Fibroblast of lung (primary cell): ENCODE data around the gene SLC6A7. TPM values are rescaled to one million over a fixed set of nuclear protein-coding genes. Genes with fewer than 3 reads are reported as not detected.

Experiments
- DNase-seq, 2 donors: peaks; one replicate each; pipeline versions ENCODE4 v3.0.0 to v3.0.0-alpha.2; 2010; ENCODE audit warnings: low read depth in 2 of 2
- H2AFZ ChIP-seq: 2 replicates; pipeline ENCODE4 v1.5.1; 2012; ENCODE audit warnings: low read length, control low read depth, inconsistent platforms
- H3K27ac ChIP-seq: 2 replicates; pipeline ENCODE4 v1.5.1; 2011; ENCODE audit warnings: low read length, control low read depth; ENCODE audit not compliant: insufficient read depth
- H3K27me3 ChIP-seq: 2 replicates; pipeline ENCODE4 v1.5.1; 2011; ENCODE audit warnings: mild to moderate bottlenecking, low read length; ENCODE audit not compliant: control insufficient read depth, insufficient read depth
- H3K36me3 ChIP-seq: 2 replicates; pipeline ENCODE4 v1.5.1; 2011; ENCODE audit warnings: low read length; ENCODE audit not compliant: control insufficient read depth, insufficient read depth
- H3K4me1 ChIP-seq: 2 replicates; pipeline ENCODE4 v1.5.1; 2011; ENCODE audit warnings: low read length; ENCODE audit not compliant: control insufficient read depth, insufficient read depth; ENCODE audit errors: extremely low read depth
- H3K4me2 ChIP-seq: 2 replicates; pipeline ENCODE4 v1.5.1; 2011; ENCODE audit warnings: low read length, control low read depth; ENCODE audit not compliant: insufficient read depth; ENCODE audit errors: extremely low read depth
- H3K4me3 ChIP-seq, 4 experiments: fragments of 200-600 bp in 1 of 4; sonication (generic) in 1 of 4; replicated peaks in 1 of 4; 2 replicates each; pipeline ENCODE4 v1.5.1; 2011 to 2016; ENCODE audit warnings: low read length in 4 of 4, low read depth in 3 of 4, mild to moderate bottlenecking in 3 of 4, control low read depth in 2 of 4, inconsistent platforms in 1 of 4, mixed read lengths in 1 of 4; ENCODE audit not compliant: insufficient read depth in 1 of 4; ENCODE audit errors: control extremely low read depth in 1 of 4
- H3K79me2 ChIP-seq: 2 replicates; pipeline ENCODE4 v1.5.1; 2012; ENCODE audit warnings: mild to moderate bottlenecking, low read length, inconsistent platforms; ENCODE audit not compliant: control insufficient read depth, insufficient read depth
- H3K9ac ChIP-seq: 2 replicates; pipeline ENCODE4 v1.5.1; 2011; ENCODE audit warnings: mild to moderate bottlenecking, low read length, control low read depth; ENCODE audit not compliant: insufficient read depth
- H3K9me3 ChIP-seq: 2 replicates; pipeline ENCODE4 v1.5.1; 2012; ENCODE audit warnings: low read depth, low read length; ENCODE audit not compliant: control insufficient read depth, insufficient read depth
- H4K20me1 ChIP-seq: 2 replicates; pipeline ENCODE4 v1.5.1; 2011; ENCODE audit warnings: low read length; ENCODE audit not compliant: control insufficient read depth, insufficient read depth; ENCODE audit errors: extremely low read depth
- CTCF ChIP-seq, 2 donors: IDR thresholded peaks in 1 of 2; conservative IDR thresholded peaks in 1 of 2; 1 replicate in 1 of 2; 2 replicates in 1 of 2; pipeline ENCODE4 v1.5.1; 2011 to 2012; ENCODE audit warnings: low read length in 2 of 2, control low read depth in 1 of 2, inconsistent platforms in 1 of 2, low read depth in 1 of 2, mild to moderate bottlenecking in 1 of 2
- EZH2 ChIP-seq: IDR thresholded peaks from 2 replicates; pipeline ENCODE4 v1.5.1; 2012; ENCODE audit warnings: low read length, control low read depth, mild to moderate bottlenecking; ENCODE audit errors: missing control alignments
- polyA plus RNA-seq, 2 donors: library from polyadenylated mRNA; depleted of rRNA in 1 of 2; stranded (reverse) in 1 of 2; unstranded in 1 of 2; fragments of >200 nt; gene quantifications; 2 replicates each; pipeline ENCODE4 v1.2.1, GENCODE V29; 2011 to 2012; ENCODE audit warnings: missing spikeins in 1 of 2
- total RNA-seq: library from RNA; depleted of rRNA; stranded (reverse); fragments of >200 nt; gene quantifications from 2 replicates; pipeline ENCODE4 v1.2.1, GENCODE V29; 2014

The SLC6A7 gene
- total and polyA plus RNA-seq, 2 donors (not counting 1 experiment from before 2014, with no cell fraction given) = 0.02 TPM; not detected in 1

GRCh38 chr5:150190987-150191386, 1.1 kb downstream of the SLC6A7 start:
- H3K27me3 ChIP-seq = peaks cover 69% of the 10 kb centered on the region

DNA sequence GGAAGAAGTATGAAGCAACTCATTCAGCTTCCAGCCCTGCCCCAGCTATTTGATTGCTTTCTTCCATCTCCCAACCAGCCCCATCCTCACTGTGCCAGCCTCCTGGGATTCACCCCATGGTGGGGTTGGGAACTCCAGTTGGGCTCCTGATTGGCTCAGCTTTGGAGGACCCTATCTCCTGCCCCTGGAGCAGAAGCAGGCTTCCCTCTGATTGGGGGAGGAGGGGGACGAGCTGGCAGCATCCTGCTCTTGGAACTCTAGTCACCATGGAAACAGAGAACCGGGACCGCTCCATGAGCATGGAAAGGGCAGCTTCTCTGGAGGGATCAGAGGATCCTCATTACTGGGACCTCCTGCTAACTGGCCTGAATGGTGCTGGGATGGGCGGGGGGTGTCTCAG, 2.6 kb downstream of the SLC6A7 start:
- no peaks in the 10 kb centered on the region for H3K36me3 ChIP-seq
- no peak overlapping the region for H3K4me3 ChIP-seq
- H3K9me3 ChIP-seq = no peaks in the 10 kb centered on the region
- H3K79me2 ChIP-seq = no peaks in the 10 kb centered on the region
- H3K27me3 ChIP-seq = peaks cover 65% of the 10 kb centered on the region
- DNase-seq = no peak
- H2AFZ ChIP-seq = no peak overlapping the region
- H4K20me1 ChIP-seq = no peaks in the 10 kb centered on the region
- no peaks in the 10 kb centered on the region for H3K4me1 ChIP-seq
- no peak overlapping the region for H3K9ac ChIP-seq
- H3K4me2 ChIP-seq = no peak overlapping the region
- no peak overlapping the region for H3K27ac ChIP-seq
- TF ChIP-seq EZH2 (no peak), CTCF (conservative IDR thresholded peaks at IDR 0.05 in 1 of 2, IDR thresholded peaks at IDR 0.05 in 1 of 2; ENCODE audit: low read depth in 1 of 2, low read length in 2 of 2) (no peak)

More at GRCh38 chr5:150190987-150191386, 1.1 kb downstream of the SLC6A7 start:
- H2AFZ ChIP-seq = no peak overlapping the region
- H4K20me1 ChIP-seq = no peaks in the 10 kb centered on the region
- H3K27ac ChIP-seq = no peak overlapping the region
- no peak overlapping the region for H3K4me2 ChIP-seq
- H3K9ac ChIP-seq = no peak overlapping the region
- H3K9me3 ChIP-seq = no peaks in the 10 kb centered on the region
- no peak for DNase-seq
- H3K4me1 ChIP-seq = no peaks in the 10 kb centered on the region
- no peak overlapping the region for H3K4me3 ChIP-seq
- H3K79me2 ChIP-seq = no peaks in the 10 kb centered on the region
- TF ChIP-seq CTCF (conservative IDR thresholded peaks at IDR 0.05 in 1 of 2, IDR thresholded peaks at IDR 0.05 in 1 of 2; ENCODE audit: low read depth in 1 of 2, low read length in 2 of 2) (no peak), EZH2 (no peak)
- no peaks in the 10 kb centered on the region for H3K36me3 ChIP-seq

- H3K4me3 ChIP-seq = no peak overlapping the region
- H4K20me1 ChIP-seq = no peaks in the 10 kb centered on the region
- H3K4me1 ChIP-seq = no peaks in the 10 kb centered on the region
- H3K9me3 ChIP-seq = no peaks in the 10 kb centered on the region
- DNase-seq = no peak
- no peak overlapping the region for H3K27ac ChIP-seq
- no peak overlapping the region for H3K9ac ChIP-seq
- no peak overlapping the region for H2AFZ ChIP-seq
- no peak for TF ChIP-seq EZH2
- TF ChIP-seq CTCF (conservative IDR thresholded peaks at IDR 0.05 in 1 of 2, IDR thresholded peaks at IDR 0.05 in 1 of 2; ENCODE audit: low read depth in 1 of 2, low read length in 2 of 2) = no peak
- H3K79me2 ChIP-seq = no peaks in the 10 kb centered on the region
- H3K36me3 ChIP-seq = no peaks in the 10 kb centered on the region
- H3K27me3 ChIP-seq = peaks cover 36% of the 10 kb centered on the region
- H3K4me2 ChIP-seq = no peak overlapping the region
Observed at GRCh38 chr5:150195736-150196485, 6.0 kb downstream of the SLC6A7 start.
